COLO829 (cell line): ENCODE results near the gene SELENOO.
A peak's percentile ranks its signal among the peaks of the same experiment; 100 is the strongest.

Experiments
- DNase-seq: peaks from one replicate; pipeline ENCODE4 v3.0.0; 2012; ENCODE audit warnings: low spot score

Gene SELENOO

GRCh38 chr22:50238755-50239154 lies 37.9 kb downstream of the SELENOO start:
- DNase-seq, result no peak

GRCh38 chr22:50242406-50242949 lies 41.7 kb downstream of the SELENOO start:
- DNase-seq, result no peak

- no peak for DNase-seq
Measured at GRCh38 chr22:50243685-50244419, 43.0 kb downstream of the SELENOO start.

GRCh38 chr22:50244420-50245213 lies 43.8 kb downstream of the SELENOO start, which contains the start of gene TUBGCP6:
TUBGCP6 (minus strand) TSS chr22:50245023; CDS start chr22:50244459, 564 bp downstream.
- peak; percentile 90 for DNase-seq

GRCh38 chr22:50245214-50246072 lies 44.6 kb downstream of the SELENOO start:
- no peak for DNase-seq

GRCh38 chr22:50246242-50247175 lies 45.7 kb downstream of the SELENOO start:
- DNase-seq, result no peak

- no peak for DNase-seq
Measured at GRCh38 chr22:50247748-50248147, 46.9 kb downstream of the SELENOO start.

- no peak for DNase-seq
Measured at GRCh38 chr22:50248196-50249081, 47.6 kb downstream of the SELENOO start.

GRCh38 chr22:50249341-50250248 lies 48.8 kb downstream of the SELENOO start:
- no peak for DNase-seq

GRCh38 chr22:50250249-50250554 lies 49.4 kb downstream of the SELENOO start:
- no peak for DNase-seq

- DNase-seq, result peak; percentile 50
Measured at GRCh38 chr22:50250555-50251476, 50.0 kb downstream of the SELENOO start, which contains the start of gene HDAC10. HDAC10 (minus strand) TSS chr22:50251265; CDS start chr22:50251032, 233 bp downstream.

- no peak for DNase-seq
Measured at GRCh38 chr22:50251477-50252081, 50.8 kb downstream of the SELENOO start.

- peak; percentile 59 for DNase-seq
Measured at GRCh38 chr22:50252082-50253045, 51.6 kb downstream of the SELENOO start.

GRCh38 chr22:50253046-50253915 lies 52.5 kb downstream of the SELENOO start:
- no peak for DNase-seq

- no peak for DNase-seq
Measured at GRCh38 chr22:50253941-50254340, 53.1 kb downstream of the SELENOO start.
